G401.6 (cell line): ENCODE data around the gene DYNLT1.
"Not testable (repeated sequence)": the region's sequence is repeated elsewhere in the genome, so short reads cannot be mapped to it uniquely, and the experiment has no call there.

Source experiments
- FAIRE-seq: peaks from 2 replicates; lab custom pipeline; 2012; peaks lifted over from hg19 to GRCh38; lab: Jason Lieb, UNC

DYNLT1 gene

DNA sequence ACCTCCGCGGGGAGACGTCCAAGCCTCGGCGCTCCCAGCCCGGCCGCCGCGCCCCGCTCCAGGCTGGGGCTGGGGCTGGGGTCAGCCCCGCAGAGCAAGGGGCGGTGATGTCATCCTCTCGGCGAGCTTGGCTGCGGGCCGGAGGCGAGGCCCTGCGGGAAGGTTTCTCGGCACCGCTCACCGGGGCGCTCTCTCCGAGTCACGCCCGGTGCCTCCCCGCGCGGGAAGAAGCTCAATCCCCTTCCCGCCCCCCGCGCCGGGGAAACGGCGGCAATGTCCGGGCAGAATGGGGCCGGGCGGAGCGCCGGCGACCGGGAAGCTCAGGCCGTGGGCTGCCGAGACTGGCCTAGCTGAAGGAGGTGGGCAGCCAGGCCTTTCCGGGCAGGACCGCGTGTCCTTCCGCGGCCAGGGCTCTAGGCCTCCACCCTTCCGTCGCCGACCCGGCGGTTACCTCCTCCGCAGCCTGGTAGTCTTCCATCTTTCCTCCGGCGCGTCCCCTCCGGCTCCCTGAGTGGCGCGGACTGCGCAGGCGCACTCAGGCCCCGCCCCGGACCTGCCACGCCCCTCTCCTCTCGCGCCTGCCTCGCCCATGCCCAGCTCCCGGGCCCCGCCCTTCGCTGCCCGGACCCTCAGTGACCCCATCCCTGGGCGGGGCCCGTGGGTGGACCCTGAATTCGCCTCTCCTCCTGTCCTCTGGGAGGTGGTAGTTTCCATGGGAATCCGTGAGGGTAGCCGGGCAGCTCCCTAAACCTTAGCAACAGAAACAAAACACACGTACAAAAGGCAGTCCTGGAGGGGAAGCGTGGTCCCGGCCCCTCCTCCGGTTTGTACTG lies at the start of gene DYNLT1:
TSS of gene DYNLT1 (minus strand) at position 513 of the 833 bp plus-strand sequence. CDS start at position 478, 35 bp downstream.
- FAIRE-seq = peak; percentile 95

DNA sequence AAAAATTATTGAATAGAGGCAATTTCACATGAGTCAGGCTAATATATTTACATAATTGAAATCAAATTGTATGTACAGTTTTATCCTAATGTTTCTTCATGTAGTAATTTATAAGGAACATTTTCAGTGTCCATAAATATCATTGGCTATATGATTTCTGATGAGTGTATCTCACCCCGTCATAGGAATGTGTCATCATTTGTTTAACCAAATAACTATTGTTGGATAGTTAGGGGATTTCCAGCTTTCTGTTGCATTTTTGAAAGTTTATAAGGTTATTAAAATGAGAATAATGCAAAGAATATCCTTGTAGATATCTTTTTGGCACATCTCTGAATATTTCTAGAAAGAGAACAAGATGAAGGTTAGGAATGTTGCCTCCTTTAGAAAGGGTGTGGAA lies 44.3 kb upstream of the DYNLT1 start:
- FAIRE-seq = no peak

DNA sequence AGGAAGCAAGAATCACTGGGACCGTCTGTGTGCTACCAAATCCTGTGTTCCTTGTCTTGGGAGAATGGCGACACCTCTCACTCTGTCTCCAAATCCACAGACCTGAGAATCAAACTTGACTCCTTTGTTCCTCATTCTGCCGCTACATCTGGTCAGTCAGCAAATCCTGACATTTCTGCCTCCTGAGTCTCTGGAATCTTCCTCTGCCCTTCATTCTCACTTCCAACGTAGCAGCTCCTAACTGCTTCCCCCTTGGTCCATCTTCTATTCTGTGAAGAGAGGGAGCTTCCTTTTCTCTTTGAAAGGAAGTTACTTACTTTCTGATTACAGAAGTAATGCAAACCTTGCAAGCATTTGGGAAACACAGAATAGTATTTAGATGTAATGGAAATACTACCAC lies 43.0 kb upstream of the DYNLT1 start:
- no peak for FAIRE-seq

DNA sequence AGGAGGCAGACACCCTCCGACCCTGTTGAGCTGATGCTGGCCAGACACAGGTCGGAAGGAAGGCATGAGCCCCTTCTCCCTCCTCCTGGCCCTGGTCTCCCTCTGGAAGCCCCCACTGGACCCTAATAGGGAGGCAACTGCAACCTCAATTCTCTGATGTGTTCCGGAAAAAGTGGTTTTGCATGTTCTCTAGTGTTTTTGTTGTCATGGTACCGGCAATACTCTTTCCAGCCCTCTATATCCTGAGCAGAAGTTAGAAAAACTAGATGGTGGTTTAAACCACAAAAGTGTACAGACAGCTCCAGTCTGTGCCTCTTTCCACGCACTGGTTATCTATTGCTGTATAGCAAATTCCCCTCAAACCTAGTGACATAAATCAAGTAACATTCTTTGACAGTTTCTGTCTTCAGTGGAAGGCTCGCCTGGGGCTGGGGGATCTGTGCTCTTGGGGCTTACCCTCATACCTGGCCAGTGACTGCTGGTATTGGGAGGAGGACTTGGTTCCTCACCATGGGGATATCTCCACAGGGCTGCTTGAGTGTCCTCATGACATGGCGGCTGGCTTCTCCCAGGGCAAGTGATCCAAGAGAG lies 42.3 kb upstream of the DYNLT1 start:
- no peak for FAIRE-seq

DNA sequence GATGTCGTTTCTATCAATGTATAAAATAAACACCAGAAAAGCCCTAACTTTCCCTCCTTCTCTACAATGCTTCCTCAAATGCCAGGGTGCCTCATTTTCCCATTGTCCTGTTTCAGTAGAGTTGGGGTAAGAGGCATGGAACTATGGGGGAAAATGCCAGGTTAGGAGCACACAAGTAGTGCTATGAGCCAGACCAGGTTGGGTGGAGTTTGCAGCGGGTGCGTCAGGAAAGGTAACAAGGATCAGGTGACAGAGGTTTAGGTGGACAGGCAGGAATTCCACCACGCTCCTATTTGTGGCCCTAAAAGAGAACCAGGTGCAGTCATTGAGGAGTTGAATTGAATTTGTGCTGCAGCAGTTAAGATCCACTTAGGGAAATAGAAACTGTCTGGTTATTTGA lies 41.8 kb upstream of the DYNLT1 start:
- FAIRE-seq = no peak

DNA sequence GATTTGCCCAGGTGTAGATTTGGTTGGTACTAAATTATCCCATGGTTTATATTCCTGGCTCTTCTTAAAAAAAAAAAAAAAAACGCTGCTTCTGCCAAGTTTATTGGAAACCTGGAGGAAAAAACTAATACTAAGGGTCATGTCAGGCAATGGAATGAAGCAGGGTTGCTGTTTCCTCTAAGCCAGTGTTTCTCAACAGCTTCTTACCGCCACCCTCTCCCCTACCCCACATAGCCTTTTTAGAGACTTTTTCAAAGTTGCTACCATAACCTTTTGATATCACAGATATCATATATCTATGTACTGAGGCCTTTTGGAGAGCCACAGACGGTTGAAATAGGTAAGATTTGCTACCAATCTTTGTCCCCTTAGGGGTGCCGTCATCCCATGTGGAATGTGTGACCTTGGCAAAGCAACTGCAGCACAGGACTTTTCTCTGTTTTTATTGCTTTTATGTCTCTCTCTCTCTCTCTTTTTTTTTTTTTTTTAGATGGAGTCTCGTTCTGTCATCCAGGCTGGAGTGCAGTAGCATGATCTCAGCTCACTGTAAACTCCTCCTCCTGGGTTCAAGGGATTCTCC lies 40.3 kb upstream of the DYNLT1 start:
- no peak for FAIRE-seq

DNA sequence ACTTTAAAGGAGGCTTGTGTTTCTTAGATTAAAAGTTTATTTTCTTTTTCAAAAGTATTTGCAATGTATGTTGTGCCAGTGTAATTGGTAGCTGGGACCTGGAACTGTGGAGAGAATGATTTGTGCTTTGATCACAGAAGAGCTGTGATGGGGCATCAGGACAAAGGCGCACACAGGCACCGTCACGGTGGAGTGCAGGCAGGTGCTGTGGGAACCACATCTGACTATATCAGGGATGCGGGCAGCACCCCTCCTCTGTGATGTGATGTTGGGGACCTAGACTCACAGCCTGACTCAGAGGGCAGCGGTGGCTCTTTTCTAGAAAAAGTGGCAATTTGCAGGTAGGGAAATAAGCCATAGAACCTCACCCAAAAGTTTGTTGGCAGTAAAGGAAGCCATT lies 39.8 kb upstream of the DYNLT1 start:
- no peak for FAIRE-seq

DNA sequence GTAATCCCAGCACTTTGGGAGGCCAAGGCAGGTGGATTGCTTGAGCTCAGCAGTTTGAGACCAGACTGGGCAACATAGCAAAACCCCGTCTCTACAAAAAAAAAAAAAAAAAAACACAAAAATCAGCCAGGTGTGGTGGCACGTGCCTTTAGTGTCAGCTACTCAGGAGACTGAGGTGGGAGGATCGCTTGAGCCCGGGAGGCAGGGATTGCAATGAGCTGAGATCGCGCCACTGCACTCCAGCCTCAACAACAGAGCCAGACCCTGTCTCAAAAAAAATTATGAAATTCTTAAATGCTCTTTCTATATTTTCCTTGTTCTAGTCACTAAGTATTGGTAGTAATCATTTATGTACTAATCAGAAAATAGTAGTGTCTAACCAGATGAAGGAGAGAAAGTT lies 35.9 kb upstream of the DYNLT1 start:
- no peak for FAIRE-seq

DNA sequence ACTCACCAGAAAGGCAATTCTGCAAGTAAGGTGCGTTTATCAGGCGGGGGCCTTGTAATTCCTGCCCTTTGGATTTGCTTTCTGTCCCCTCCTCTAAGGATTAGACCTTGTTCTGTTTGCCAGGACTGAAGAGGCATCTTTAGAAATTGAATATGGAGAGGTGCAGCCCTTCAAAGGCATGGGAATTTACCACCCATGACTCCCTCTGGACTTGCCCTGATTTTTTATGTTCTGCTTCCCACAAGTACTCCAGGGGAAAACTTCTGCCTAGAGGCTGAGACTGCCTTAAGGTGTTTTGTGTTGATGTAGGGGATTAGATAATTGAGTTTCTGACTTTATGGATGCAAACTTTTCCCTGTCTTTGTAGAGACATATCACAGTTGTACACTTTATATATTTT lies 35.5 kb upstream of the DYNLT1 start:
- no peak for FAIRE-seq

DNA sequence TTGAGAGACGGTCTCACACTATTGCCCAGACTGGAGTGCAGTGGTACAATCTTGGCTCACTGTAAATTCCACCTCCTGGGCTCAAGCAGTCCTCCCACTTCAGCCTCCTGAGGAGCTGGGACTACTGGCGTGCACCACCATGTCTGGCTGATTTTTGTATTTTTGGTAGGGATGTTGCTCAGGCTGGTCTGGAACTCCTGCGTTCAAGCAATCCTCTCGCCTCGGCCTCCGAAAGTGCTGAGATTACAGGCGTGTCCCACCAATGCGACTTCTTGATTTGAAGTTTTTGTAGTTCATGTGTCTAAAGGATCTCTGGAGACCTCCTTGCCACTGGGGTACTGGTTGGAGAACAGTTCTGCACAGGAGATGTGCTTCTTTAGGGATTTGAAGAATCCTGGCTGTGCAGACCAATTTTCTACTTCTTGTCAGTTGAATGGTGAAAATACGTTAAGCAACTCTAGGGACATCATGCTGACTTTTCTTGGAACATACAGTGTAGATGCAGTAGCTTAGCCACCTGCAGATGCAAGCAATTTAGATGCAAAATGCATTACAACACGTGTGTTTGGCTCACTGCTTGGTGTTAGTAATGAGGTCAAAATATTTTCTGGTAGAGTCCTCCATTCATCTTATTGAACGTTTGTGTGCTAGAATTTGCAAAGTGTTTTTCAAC lies 33.5 kb upstream of the DYNLT1 start:
- no peak for FAIRE-seq

DNA sequence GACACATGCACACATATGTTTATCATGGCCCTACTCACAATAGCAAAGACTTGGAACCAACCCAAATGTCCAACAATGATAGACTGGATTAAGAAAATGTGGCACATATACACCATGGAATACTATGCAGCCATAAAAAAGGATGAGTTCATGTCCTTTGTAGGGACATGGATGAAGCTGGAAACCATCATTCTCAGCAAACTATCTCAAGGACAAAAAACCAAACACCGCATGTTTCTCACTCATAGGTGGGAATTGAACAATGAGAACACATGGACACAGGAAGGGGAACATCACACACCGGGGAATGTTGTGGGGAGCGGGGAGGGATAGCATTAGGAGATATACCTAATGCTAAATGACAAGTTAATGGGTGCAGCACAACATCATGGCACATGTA lies 32.6 kb upstream of the DYNLT1 start:
- FAIRE-seq = not testable (repeated sequence)

DNA sequence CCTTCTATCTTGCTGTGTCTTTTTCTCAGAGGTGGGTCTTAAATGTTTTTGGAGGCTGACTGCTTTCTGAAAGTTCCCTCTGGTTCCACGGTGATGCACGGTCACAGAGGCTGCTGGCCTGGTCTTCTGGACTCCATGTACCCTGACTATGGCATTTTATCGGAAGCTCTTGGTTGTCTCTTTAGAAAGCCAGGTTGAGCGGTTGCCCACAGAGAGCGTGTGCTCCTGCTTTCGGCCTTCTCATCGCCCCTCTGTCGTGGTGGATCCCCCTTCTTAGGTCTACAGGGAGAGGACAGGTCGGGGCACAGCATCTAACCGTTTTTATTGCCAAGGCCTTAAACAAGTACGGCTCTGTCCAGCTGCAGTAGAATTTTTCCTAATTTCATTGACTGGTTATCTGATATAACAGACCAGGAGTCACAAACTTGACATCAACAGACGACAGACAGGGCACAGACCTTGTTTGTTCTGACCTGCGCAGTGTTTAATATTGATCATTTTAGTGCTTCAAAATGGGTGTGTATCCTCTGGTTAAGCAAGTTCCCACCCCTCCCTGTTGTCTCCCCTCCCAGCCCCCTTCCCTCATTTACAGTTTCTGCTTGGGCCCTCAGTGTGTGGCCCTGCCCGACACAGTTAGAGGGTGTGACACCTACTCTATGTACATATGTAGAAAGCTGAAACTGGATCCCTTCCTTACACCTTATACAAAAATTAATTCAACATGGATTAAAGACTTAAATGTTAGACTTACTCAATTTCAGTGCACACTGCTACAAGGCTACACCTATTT lies 30.0 kb upstream of the DYNLT1 start:
- FAIRE-seq = no peak

DNA sequence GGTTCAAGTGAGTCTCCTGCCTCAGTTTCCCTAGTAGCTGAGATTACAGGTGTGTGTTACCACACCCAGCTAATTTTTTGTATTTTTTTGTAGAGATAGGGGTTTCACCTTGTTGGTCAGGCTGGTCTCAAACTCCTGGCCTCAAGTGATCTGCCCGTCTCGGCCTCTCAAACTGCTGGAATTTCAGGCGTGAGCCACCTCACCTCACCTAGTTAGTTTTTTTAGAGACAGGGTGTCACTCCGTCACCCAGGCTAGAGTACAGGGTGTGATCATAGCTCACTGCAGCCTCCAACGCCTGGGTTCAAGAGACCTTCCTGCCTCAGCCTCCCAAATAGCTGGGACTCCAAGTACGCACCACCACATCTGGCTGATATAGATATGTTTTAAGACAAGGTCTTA lies 28.2 kb upstream of the DYNLT1 start:
- no peak for FAIRE-seq

DNA sequence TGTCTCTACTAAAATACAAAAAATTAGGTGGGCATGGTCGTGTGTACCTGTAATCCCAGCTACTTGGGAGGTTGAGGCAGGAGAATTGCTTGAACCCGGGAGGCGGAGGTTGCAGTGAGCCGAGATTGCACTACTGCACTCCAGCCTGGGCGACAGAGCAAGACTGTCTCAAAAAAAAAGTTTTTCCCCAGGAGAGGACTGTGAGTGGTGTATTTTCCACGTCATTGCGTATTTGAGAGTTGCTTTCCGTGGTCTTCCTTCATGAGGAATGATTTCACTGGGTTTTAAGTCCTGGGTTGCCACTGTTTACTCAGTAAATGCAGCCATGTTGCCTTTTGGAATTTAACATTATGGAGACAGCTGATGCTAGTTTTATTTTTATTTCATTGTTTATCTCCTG lies 27.6 kb upstream of the DYNLT1 start:
- FAIRE-seq = not testable (repeated sequence)

DNA sequence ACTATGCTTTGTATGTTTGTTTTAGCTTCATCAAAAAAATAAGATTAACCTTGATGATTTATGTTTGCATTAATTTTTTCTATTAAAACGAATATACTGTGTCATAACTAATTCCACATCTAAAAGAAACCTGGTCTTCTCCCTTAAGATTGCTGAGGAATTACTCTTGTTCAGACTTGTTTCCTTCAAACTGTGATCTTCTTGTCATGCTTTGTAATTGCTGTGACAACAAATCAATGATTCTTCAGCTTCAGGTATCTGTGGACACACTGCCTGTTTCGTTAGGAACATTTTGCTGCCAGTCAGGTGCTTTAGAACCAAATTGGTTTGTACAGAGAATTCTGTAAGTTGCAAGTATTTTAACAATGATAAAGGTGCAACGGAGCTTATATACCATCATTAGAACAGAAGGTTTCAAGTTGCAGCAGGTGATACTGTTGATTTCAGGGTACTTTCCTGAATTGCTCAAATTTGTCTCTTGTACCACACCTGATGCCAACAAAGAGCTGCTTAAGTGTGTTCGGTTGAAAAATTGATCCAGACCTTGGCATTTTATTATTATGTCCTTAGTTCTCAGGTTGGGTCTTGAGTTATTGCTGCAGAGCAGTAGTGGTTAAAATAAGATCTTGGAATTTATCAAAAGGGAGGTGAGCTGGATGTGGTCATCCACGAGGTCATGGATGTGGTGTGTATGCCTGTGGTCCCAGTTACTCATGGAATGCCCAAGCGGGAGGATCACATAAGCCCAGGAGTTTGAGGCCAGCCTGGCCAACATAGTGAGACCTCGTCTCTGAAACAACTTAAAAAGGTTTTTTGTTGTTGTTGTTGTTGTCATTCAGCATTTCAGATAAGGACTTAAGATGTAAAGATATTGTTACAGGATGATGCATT lies 24.8 kb upstream of the DYNLT1 start:
- FAIRE-seq = no peak

DNA sequence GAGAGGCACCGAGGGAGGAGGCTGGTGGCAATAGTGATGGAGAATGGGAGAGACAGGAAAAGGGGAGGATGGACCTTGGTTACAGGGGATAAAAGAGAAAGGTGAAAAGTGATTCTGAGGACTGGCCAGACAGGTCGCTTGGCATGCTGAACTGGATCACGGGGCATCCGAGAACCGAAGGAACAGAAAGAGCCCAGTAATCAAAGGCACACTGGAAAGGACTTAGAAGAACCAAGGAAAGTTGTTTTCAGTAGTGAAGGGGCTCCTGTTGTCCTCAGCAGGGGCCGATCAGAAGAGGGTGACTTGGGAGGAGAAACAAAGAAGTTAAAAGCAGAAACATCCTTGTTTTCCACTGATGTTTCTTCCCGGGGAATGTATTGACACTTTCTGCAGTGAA lies 24.2 kb upstream of the DYNLT1 start:
- FAIRE-seq = no peak

DNA sequence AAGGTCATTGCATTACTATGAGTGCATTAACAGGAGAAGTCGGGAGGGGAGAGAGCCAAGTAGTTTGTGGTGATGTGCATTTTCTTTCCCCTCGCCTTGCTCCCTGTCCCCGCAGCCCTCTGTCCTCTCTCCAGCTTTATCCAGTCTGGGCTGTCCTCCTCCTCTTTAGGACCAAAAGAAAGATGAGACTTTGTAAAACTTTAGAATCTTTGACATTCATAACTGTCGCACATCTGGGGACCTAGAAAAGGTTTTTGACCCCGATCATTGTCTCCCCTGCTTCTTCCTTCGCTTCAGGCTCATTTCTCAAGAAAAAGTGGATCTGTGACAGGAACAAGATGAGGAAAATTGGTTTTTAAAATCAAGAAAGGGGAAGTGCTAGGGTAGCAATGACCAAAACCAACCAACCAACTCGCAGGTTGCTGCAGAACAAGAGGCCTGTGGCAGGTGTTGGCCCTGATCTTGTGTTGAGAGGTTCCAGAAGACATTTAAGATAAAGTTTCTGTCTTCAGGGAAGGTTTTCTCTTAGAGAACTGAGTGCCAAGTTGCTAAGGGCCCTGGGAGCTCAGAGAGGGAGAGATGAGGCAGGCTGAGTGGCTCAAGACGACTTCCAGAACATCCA lies 22.9 kb upstream of the DYNLT1 start:
- no peak for FAIRE-seq

DNA sequence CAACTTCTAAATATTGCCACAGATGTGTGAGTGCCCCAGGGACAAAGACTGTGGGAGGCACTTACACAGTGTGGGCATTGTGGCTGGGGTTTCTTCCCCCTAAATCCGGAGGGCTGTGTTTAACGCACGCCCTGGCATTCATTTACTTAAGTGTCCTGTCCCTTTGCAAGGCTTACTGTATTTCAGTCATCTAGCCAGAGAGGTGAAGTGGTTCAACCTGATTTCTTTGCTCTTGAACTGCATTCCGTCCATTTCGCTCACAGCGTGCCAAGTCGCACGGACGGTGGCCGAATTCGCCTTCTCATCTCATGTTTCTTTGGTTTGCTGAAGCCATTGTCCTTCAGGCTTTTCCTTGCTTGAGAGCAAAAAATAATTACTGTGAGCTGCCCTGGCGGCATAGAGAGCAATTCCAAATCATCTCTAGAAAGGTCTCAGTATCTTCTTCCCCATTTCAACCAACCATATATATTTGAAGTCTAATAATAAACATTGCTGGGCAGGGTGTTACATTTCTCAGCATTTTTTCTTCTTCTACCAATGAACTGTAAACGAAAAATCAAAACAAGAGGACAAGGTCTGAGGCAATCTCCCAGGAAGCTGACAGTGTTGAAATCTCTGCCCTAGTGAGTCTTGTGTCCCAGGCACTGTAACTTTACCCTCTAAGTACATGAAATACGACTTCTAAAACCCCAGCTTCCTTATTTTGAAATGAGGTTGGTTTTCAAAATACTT lies 22.3 kb upstream of the DYNLT1 start:
- FAIRE-seq = no peak

DNA sequence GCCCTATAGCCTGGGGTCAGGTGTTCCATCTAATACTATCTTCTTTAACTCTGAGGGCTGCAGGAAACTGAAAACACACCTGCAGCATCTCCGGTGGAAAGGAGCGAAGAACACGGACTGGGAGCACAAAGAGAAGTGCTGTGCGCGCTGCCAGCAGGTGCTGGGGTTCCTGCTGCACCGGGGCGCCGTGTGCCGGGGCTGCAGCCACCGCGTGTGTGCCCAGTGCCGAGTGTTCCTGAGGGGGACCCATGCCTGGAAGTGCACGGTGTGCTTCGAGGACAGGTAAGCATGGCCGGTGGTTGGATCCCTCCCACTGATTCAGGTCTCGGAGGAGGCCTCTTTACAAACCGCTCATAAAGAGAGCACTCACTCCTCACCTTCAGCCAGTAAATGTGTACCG lies 20.8 kb upstream of the DYNLT1 start:
- no peak for FAIRE-seq

DNA sequence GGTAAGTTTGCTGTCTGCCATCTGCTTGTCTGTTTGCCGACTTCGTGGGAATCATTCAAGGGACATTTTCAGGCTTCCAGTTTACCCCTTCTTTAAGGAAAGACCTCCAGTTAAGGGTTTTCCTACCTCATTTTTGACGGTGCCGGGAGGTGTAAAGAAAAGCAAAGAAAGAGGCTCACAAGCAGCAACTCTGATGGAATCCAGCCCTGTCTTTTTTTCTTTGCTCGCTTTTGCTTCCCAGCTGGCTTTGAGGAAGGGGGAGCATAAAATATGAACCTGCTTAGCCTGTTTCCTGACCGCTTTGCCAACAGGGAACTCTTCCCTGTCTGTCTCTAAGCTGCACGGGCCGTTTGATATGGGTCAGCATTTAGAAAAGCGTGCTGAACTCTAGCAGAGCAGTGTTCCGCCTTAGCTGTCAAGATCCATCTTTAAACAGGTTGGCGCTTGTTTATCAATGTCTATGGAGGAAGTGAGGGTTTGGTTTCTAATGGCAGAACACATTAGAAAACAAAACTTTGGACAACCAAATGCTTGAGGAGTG lies 19.2 kb upstream of the DYNLT1 start:
- no peak for FAIRE-seq
